ENCODE results near the gene RRAGD.
"Not testable (repeated sequence)": the region's sequence is repeated elsewhere in the genome, so short reads cannot be mapped to it uniquely, and the experiment has no call there.

RRAGD gene

DNA sequence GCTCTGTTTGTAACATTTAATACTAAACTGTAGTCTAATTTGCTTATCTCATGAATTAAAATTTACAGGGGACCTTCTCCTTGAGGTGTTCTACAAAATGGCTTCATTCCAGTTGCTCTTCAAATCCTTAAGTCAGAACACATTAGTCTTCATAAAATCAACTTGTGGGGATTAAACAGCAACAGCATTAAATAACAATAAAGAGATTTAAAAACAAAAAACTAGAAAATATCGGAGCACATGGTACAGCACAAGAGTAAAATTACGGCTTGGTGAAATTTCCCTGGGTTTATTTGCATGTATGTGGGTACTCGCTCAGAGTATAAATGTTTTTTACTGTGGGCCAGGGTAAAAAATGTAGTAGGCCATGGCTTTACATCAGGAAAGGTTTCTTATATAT is 12.0 kb downstream of the RRAGD start:
- H3K9ac ChIP-seq (ENCODE audit: low read length), result no peak overlapping the region
- TF ChIP-seq CTCF (IDR thresholded peaks at IDR 0.05; ENCODE audit: insufficient read depth, low read length, poor library complexity, severe bottlenecking) (no peak), EZH2phosphoT487 (conservative IDR thresholded peaks at IDR 0.05; ENCODE audit: low read length) (no peak)
- H3F3A ChIP-seq (ENCODE audit: insufficient read depth), result no peaks in the 10 kb centered on the region
- H3K4me3 ChIP-seq (ENCODE audit: insufficient read depth, low read length, poor library complexity, severe bottlenecking), result no peak overlapping the region
- H3K79me2 ChIP-seq (ENCODE audit: insufficient read depth, low read length), result peaks cover 89% of the 10 kb centered on the region
- no peaks in the 10 kb centered on the region for H3K27me3 ChIP-seq (ENCODE audit: low read length)
- no peak overlapping the region for H3K27ac ChIP-seq (ENCODE audit: low read depth, low read length)
- no peaks in the 10 kb centered on the region for H3K36me3 ChIP-seq (ENCODE audit: low read length)
- no peaks in the 10 kb centered on the region for H4K20me1 ChIP-seq (ENCODE audit: low read depth, low read length)
- H3K4me2 ChIP-seq (ENCODE audit: low read depth, low read length, poor library complexity, severe bottlenecking), result no peak overlapping the region
- H3K9me3 ChIP-seq (ENCODE audit: insufficient read depth, low read length), result no peaks in the 10 kb centered on the region
- H2AFZ ChIP-seq (ENCODE audit: low read depth, low read length, severe bottlenecking), result no peak overlapping the region
- H3K9me2 ChIP-seq (replicated peaks; ENCODE audit: insufficient read depth, low read length), result no peaks in the 10 kb centered on the region

- no peak overlapping the region for H2AFZ ChIP-seq (ENCODE audit: low read depth, low read length, severe bottlenecking)
- H3K4me2 ChIP-seq (ENCODE audit: low read depth, low read length, poor library complexity, severe bottlenecking), result no peak overlapping the region
- no peaks in the 10 kb centered on the region for H3K27me3 ChIP-seq (ENCODE audit: low read length)
- H3K79me2 ChIP-seq (ENCODE audit: insufficient read depth, low read length), result peaks cover 90% of the 10 kb centered on the region
- H3K27ac ChIP-seq (ENCODE audit: low read depth, low read length), result no peak overlapping the region
- H3K36me3 ChIP-seq (ENCODE audit: low read length), result peaks cover 5% of the 10 kb centered on the region; the same call in 1 of the 2 replicates
- TF ChIP-seq EZH2phosphoT487 (conservative IDR thresholded peaks at IDR 0.05; ENCODE audit: low read length) (no peak), CTCF (IDR thresholded peaks at IDR 0.05; ENCODE audit: insufficient read depth, low read length, poor library complexity, severe bottlenecking) (no peak)
- H3K9me2 ChIP-seq (replicated peaks; ENCODE audit: insufficient read depth, low read length), result no peaks in the 10 kb centered on the region
- H3K4me3 ChIP-seq (ENCODE audit: insufficient read depth, low read length, poor library complexity, severe bottlenecking), result no peak overlapping the region
- 0 out of 2 replicates have a peak, but pooled peaks cover under 1% of the 10 kb centered on the region for H4K20me1 ChIP-seq (ENCODE audit: low read depth, low read length)
- no peak overlapping the region for H3K9ac ChIP-seq (ENCODE audit: low read length)
- H3K9me3 ChIP-seq (ENCODE audit: insufficient read depth, low read length), result no peaks in the 10 kb centered on the region
- no peaks in the 10 kb centered on the region for H3F3A ChIP-seq (ENCODE audit: insufficient read depth)
Measured at GRCh38 chr6:89398762-89399525, 13.1 kb downstream of the RRAGD start.

DNA sequence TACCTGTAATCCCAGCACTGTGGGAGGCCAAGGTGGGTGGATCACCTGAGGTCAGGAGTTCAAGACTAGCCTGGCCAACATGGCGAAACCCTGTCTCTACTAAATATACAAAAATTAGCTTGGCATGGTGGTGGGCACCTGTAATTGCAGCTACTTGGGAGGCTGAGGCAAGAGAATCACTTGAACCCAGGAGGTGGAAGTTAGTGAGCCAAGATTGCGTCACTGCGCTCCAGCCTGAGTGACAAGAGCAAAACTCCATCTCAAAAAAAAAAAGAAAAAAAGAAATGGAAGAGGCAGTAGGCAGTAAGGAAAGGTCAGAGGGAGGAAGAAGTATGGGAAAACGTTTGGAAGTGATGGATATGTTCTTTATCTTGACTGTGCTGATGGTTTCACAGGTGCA is 14.2 kb downstream of the RRAGD start:
- not testable (repeated sequence) for H3K27ac ChIP-seq (ENCODE audit: low read depth, low read length); H3K9me2 ChIP-seq (replicated peaks; ENCODE audit: insufficient read depth, low read length); H3K4me3 ChIP-seq (ENCODE audit: insufficient read depth, low read length, poor library complexity, severe bottlenecking); H3F3A ChIP-seq (ENCODE audit: insufficient read depth); H3K36me3 ChIP-seq (ENCODE audit: low read length); H3K4me2 ChIP-seq (ENCODE audit: low read depth, low read length, poor library complexity, severe bottlenecking); H3K9me3 ChIP-seq (ENCODE audit: insufficient read depth, low read length); H3K27me3 ChIP-seq (ENCODE audit: low read length); H2AFZ ChIP-seq (ENCODE audit: low read depth, low read length, severe bottlenecking); H3K9ac ChIP-seq (ENCODE audit: low read length); H4K20me1 ChIP-seq (ENCODE audit: low read depth, low read length)
- peaks cover 91% of the 10 kb centered on the region for H3K79me2 ChIP-seq (ENCODE audit: insufficient read depth, low read length)

- Histone ChIP-seq H3K4me2 (ENCODE audit: low read depth, low read length, poor library complexity, severe bottlenecking) (no peak overlapping the region), H3K9ac (ENCODE audit: low read length) (no peak overlapping the region), H3K27me3 (ENCODE audit: low read length) (no peaks in the 10 kb centered on the region)
Measured at GRCh38 chr6:89393659-89394058, 18.4 kb downstream of the RRAGD start.

More at GRCh38 chr6:89393659-89394058, 18.4 kb downstream of the RRAGD start:
- H3K9me2 ChIP-seq (replicated peaks; ENCODE audit: insufficient read depth, low read length), result no peaks in the 10 kb centered on the region
- H4K20me1 ChIP-seq (ENCODE audit: low read depth, low read length), result 0 out of 2 replicates have a peak, but pooled peaks cover 5% of the 10 kb centered on the region
- H3K79me2 ChIP-seq (ENCODE audit: insufficient read depth, low read length), result peaks cover 90% of the 10 kb centered on the region
- H3K4me3 ChIP-seq (ENCODE audit: insufficient read depth, low read length, poor library complexity, severe bottlenecking), result no peak overlapping the region
- TF ChIP-seq CTCF (IDR thresholded peaks at IDR 0.05; ENCODE audit: insufficient read depth, low read length, poor library complexity, severe bottlenecking) (no peak), EZH2phosphoT487 (conservative IDR thresholded peaks at IDR 0.05; ENCODE audit: low read length) (no peak)
- no peak overlapping the region for H2AFZ ChIP-seq (ENCODE audit: low read depth, low read length, severe bottlenecking)
- H3K36me3 ChIP-seq (ENCODE audit: low read length), result peaks cover 5% of the 10 kb centered on the region; the same call in 1 of the 2 replicates
- H3K9me3 ChIP-seq (ENCODE audit: insufficient read depth, low read length), result no peaks in the 10 kb centered on the region
- no peak overlapping the region for H3K27ac ChIP-seq (ENCODE audit: low read depth, low read length)
- H3F3A ChIP-seq (ENCODE audit: insufficient read depth), result peaks cover 4% of the 10 kb centered on the region; the same call in 1 of the 2 replicates
